Heart left ventricle (tissue), 16 donors: Measurements from ENCODE around the gene LRRFIP1. TPM values are rescaled to one million over a fixed set of nuclear protein-coding genes. Genes with fewer than 3 reads are reported as not detected.

ENCODE experiments used
- ATAC-seq, 4 donors: fragments of 200-7000 bp; cut with Tn5 transposase; one replicate each; pipeline ENCODE4 v1.9.1; 2020 to 2022; ENCODE audit warnings: moderate library complexity in 4 of 4, mild to moderate bottlenecking in 3 of 4, moderate number of reproducible peaks in 1 of 4
- DNase-seq, 5 donors: peaks; one replicate each; pipeline ENCODE4 v3.0.0-alpha.2; 2020
- H3K27ac ChIP-seq, 12 donors: fragments of 200-600 bp; sonication (generic) in 4 of 12; one replicate each; pipeline versions ENCODE4 v1.5.0 to v1.8.0; 2016 to 2022; ENCODE audit warnings: mild to moderate bottlenecking in 2 of 12
- H3K27me3 ChIP-seq, 9 donors: fragments of 200-600 bp; sonication (generic) in 2 of 9; one replicate each; pipeline versions ENCODE4 v1.5.1 to v1.8.0; 2016 to 2022; ENCODE audit warnings: mild to moderate bottlenecking in 3 of 9
- H3K36me3 ChIP-seq, 9 donors: fragments of 200-600 bp; sonication (generic) in 2 of 9; one replicate each; pipeline versions ENCODE4 v1.5.0 to v1.8.0; 2018 to 2022; ENCODE audit warnings: mild to moderate bottlenecking in 2 of 9
- H3K4me1 ChIP-seq, 12 donors: fragments of 200-600 bp; sonication (generic) in 4 of 12; one replicate each; pipeline versions ENCODE4 v1.5.0 to v1.8.0; 2016 to 2022; ENCODE audit warnings: mild to moderate bottlenecking in 3 of 12
- H3K4me3 ChIP-seq, 12 donors: fragments of 200-600 bp; sonication (generic) in 4 of 12; one replicate each; pipeline versions ENCODE4 v1.5.0 to v1.8.0; 2017 to 2022; ENCODE audit warnings: mild to moderate bottlenecking in 9 of 12, moderate library complexity in 4 of 12
- H3K9me3 ChIP-seq, 12 donors: fragments of 200-600 bp; sonication (generic) in 4 of 12; one replicate each; pipeline versions ENCODE4 v1.5.0 to v1.8.0; 2016 to 2022; ENCODE audit warnings: mild to moderate bottlenecking in 1 of 12
- POLR2A ChIP-seq, 2 donors: fragments of 450-650 bp; IDR thresholded peaks; one replicate each; pipeline ENCODE4 v1.6.1; 2017; ENCODE audit warnings: antibody characterized with exemption in 2 of 2, mild to moderate bottlenecking in 2 of 2, moderate library complexity in 2 of 2
- WGBS, 4 donors: extraction: QIAGEN DNeasy Blood & Tissue Kit in 2 of 4; methylation state at CpG; one replicate each; pipeline versions ENCODE4 v1.1.5 to v1.1.7; 2013 to 2018; 5-methylcytosine and 5-hydroxymethylcytosine counted together
- intact Hi-C, 10 donors: fragments of 100-400 bp; cut with DNase I; formaldehyde crosslinking; loops; one replicate each; pipeline versions ENCODE4 v1.11.1 to v1.14.2; 2022
- polyA plus RNA-seq, 2 donors: library from polyadenylated mRNA; stranded (reverse); fragments of 200-250 nt; gene quantifications; one replicate each; pipeline ENCODE4 v1.2.3, GENCODE V29; 2013
- total RNA-seq, 9 donors: library from RNA; depleted of rRNA in 2 of 9; stranded (reverse); fragments of >200 nt in 2 of 9; fragmentation: NEBNext Ultra II Directional in 3 of 9; extraction: Animal tissue kit (Norgen Biotek cat#: 25700) in 3 of 9; gene quantifications; one replicate each; pipeline versions ENCODE4 v1.1.0 to v1.2.4, GENCODE V29; 2016 to 2023
- TF ChIP-seq, protein P1 (sequence below), 12 donors: fragments of 200-600 bp; sonication (generic) in 4 of 12; IDR thresholded peaks; one replicate each; pipeline versions ENCODE4 v1.5.0 to v1.8.0; 2018 to 2022; ENCODE audit warnings: antibody characterized with exemption in 12 of 12, mild to moderate bottlenecking in 5 of 12
- donor health status: ischemic (EF 13 %, LVEDD 7.1; RV severe dilation, severe dysfunction).
- donor health status: healthy with polysubstance abuse.
- donor health status: DM: no; HTN: yes; CAD: no.
- donor health status: DM: no; HTN: no; CAD: no.
- donor health status: ischemic (EF 25% LVEDD 6.9; RV normal size, moderate dysfunction).
- donor health status: ischemic (EF 25% LVEDD 5.7; RV mildly dilated, moderate dysfunction).
- donor health status: healthy.
- donor health status: DM: yes; HTN: yes; CAD: no.
- donor health status: ischemic (EF 35%, LVEDD 5.7; RV mildly dilated, moderate dysfunction).
- donor health status: nonischemic (EF 11% LVEDD 7.7; RV severe dilation, severe dysfunction).
- donor health status: DM: yes; HTN: yes; CAD: no.
- donor health status: PGD.
- donor health status: ischemic (EF 29% LVEDD 5.4; RV normal size, mild dysfunction).
- donor health status: nonischemic (EF 23%, LVEDD 6.1; RV moderate dilation, normal function).

The LRRFIP1 gene
- total and polyA plus RNA-seq, 11 donors = 78.7 to 151 (median 111) TPM

DNA sequence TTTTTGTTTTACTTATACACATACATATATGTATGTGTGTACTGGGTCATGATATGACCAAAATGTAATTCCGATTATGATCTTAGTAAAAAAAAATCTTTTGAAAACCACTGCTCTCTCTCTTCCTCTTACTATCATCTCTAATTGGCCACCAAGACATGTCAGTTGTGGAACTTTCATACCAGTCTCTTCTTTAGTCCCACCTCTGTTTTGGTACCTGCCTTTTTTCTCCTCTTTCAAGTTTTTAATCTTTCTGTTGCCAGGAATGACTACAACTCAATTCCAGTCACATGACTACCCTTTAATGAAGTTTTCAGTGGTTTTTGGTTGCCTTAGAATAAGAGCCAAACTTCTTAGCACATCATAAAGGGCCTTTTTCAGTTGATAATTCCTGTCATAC, 188.2 kb downstream of the LRRFIP1 start:
- TF ChIP-seq, protein P1, sequence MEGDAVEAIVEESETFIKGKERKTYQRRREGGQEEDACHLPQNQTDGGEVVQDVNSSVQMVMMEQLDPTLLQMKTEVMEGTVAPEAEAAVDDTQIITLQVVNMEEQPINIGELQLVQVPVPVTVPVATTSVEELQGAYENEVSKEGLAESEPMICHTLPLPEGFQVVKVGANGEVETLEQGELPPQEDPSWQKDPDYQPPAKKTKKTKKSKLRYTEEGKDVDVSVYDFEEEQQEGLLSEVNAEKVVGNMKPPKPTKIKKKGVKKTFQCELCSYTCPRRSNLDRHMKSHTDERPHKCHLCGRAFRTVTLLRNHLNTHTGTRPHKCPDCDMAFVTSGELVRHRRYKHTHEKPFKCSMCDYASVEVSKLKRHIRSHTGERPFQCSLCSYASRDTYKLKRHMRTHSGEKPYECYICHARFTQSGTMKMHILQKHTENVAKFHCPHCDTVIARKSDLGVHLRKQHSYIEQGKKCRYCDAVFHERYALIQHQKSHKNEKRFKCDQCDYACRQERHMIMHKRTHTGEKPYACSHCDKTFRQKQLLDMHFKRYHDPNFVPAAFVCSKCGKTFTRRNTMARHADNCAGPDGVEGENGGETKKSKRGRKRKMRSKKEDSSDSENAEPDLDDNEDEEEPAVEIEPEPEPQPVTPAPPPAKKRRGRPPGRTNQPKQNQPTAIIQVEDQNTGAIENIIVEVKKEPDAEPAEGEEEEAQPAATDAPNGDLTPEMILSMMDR (IDR thresholded peaks at IDR 0.05) = no peak
- no peak for TF ChIP-seq POLR2A (IDR thresholded peaks at IDR 0.05)
- ATAC-seq (no peak), DNase-seq (no peak)
- Histone ChIP-seq H3K36me3 (no peaks in the 10 kb centered on the region), H3K4me3 (no peak overlapping the region), H3K4me1 (peaks cover 0 to 4% (median 0%) of the 10 kb centered on the region in 12 donors), H3K27me3 (no peaks in the 10 kb centered on the region), H3K27ac (no peak overlapping the region), H3K9me3 (no peaks in the 10 kb centered on the region)
- intact Hi-C loops = no loop called here
- WGBS, 4 donors = 79 to 91% (median 83%) methylated on average over 1 of the region's 1 CpG

DNA sequence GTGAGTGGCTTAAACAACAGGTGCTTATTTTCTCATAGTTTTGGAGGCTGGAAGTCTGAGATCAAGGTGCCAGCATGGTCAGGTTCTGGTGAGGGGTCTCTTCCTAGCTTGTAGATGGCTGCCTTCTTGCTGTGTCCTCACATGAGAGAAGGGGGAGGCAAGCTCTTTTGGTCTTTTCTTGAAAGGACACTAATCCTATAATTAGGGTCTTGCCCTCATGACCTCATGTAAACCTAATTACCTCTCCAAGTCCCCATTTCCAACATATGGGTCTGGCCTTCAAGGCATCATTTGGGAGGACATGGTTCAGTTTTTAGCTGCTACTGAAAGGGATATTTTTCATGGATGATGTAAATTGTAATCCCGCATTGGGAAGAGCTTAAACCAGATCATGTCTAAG, 189.1 kb downstream of the LRRFIP1 start:
- no peak overlapping the region for H3K4me3 ChIP-seq
- no peak overlapping the region for H3K27ac ChIP-seq
- peaks cover 0 to 4% (median 0%) of the 10 kb centered on the region in 12 donors for H3K4me1 ChIP-seq
- 96 to 100% (median 96%) methylated on average over 1 of the region's 1 CpG for WGBS, 4 donors
- DNase-seq (no peak), ATAC-seq (no peak)
- H3K27me3 ChIP-seq = no peaks in the 10 kb centered on the region
- TF ChIP-seq POLR2A (IDR thresholded peaks at IDR 0.05) = no peak
- TF ChIP-seq, protein P1 (IDR thresholded peaks at IDR 0.05) = no peak
- H3K36me3 ChIP-seq = no peaks in the 10 kb centered on the region
- intact Hi-C loops = no loop called here
- H3K9me3 ChIP-seq = no peaks in the 10 kb centered on the region

DNA sequence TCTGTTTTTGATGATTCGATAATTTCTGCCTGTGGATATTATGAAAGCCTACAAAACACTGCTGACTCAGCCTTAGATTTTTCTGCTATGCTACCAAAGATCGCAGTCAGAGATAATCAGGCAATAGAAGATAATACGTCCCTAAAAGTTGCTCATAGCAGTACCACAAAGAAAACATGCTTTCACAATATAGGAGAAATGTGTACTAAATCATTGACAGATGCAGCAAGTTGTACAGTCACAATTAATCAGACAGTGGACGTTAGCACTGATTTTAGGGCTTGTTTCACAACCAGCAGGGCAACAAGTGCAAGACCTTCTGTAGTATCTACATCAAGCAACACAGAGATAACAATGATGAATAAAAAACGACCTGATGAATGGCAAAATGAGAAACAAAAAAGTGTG, 190.7 kb downstream of the LRRFIP1 start:
- TF ChIP-seq, protein P1 (IDR thresholded peaks at IDR 0.05) = no peak
- no peak for TF ChIP-seq POLR2A (IDR thresholded peaks at IDR 0.05)
- Histone ChIP-seq H3K27me3 (no peaks in the 10 kb centered on the region), H3K27ac (no peak overlapping the region), H3K36me3 (no peaks in the 10 kb centered on the region), H3K4me3 (no peak overlapping the region), H3K9me3 (no peaks in the 10 kb centered on the region), H3K4me1 (peaks cover 0 to 4% (median 0%) of the 10 kb centered on the region in 12 donors)
- WGBS, 4 donors = 71 to 73% (median 71%) methylated on average over 5 of the region's 5 CpGs
- ATAC-seq = no peak
- DNase-seq = no peak
- intact Hi-C loops = no loop called here

DNA sequence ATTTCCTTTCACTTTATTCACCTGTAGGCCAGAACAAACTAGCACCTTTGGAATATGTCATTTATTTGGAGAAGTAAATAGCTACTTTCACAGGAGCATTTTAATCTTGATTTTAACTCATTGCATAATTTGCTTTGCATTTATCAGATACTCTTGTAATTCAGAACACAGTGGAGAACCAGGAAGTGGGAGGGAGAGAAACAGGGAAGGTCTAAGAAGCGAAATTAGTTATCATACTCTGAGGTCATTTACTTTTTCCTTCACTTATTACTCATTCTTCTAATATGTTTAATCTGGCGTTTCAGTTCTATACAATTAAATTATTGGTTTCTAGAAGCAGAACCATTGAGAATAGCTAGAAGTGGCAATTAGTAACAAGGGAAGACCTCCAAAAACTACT, 191.8 kb downstream of the LRRFIP1 start:
- Histone ChIP-seq H3K9me3 (no peaks in the 10 kb centered on the region), H3K36me3 (no peaks in the 10 kb centered on the region), H3K4me3 (no peak overlapping the region), H3K4me1 (peaks cover 0 to 4% (median 0%) of the 10 kb centered on the region in 12 donors), H3K27ac (no peak overlapping the region), H3K27me3 (no peaks in the 10 kb centered on the region)
- 73 to 85% (median 77%) methylated on average over 2 of the region's 2 CpGs for WGBS, 4 donors
- DNase-seq (no peak), ATAC-seq (no peak)
- TF ChIP-seq POLR2A (IDR thresholded peaks at IDR 0.05) = no peak
- TF ChIP-seq, protein P1 (IDR thresholded peaks at IDR 0.05) = no peak
- intact Hi-C loops = no loop called here
